Transverse colon (tissue), 4 donors: ENCODE data around the gene YTHDC1. TPM values are rescaled to one million over a fixed set of nuclear protein-coding genes. Genes with fewer than 3 reads are reported as not detected.

Experiments
- DNase-seq: peaks from one replicate; pipeline ENCODE4 v3.0.0-alpha.2; 2019
- H3K27ac ChIP-seq, 4 donors: fragments of 200-600 bp; sonication (generic); 2 replicates each; pipeline ENCODE4 v1.5.1; 2016 to 2018; ENCODE audit warnings: inconsistent platforms in 4 of 4
- H3K27me3 ChIP-seq: fragments of 200-600 bp; sonication (generic); 2 replicates; pipeline ENCODE4 v1.5.1; 2017; ENCODE audit warnings: inconsistent platforms
- H3K36me3 ChIP-seq, 4 donors: fragments of 200-600 bp; sonication (generic); 2 replicates each; pipeline ENCODE4 v1.5.1; 2017 to 2019; ENCODE audit warnings: inconsistent platforms in 4 of 4
- H3K4me1 ChIP-seq, 4 donors: fragments of 200-600 bp; sonication (generic); 2 replicates each; pipeline ENCODE4 v1.5.1; 2017 to 2020; ENCODE audit warnings: inconsistent platforms in 4 of 4
- H3K4me3 ChIP-seq, 4 donors: fragments of 200-600 bp; sonication (generic); 1 replicate in 1 of 4; 2 replicates in 3 of 4; pipeline versions ENCODE4 v1.5.1 to v1.6.1; 2017 to 2019; ENCODE audit warnings: inconsistent platforms in 4 of 4
- H3K9me3 ChIP-seq, 2 donors: fragments of 200-600 bp; sonication (generic); 2 replicates each; pipeline ENCODE4 v1.5.1; 2017 to 2019; ENCODE audit warnings: inconsistent platforms in 2 of 2
- CTCF ChIP-seq, 5 experiments: fragments of 200-600 bp in 3 of 5; fragments of 450-650 bp in 2 of 5; sonication (generic) in 3 of 5; IDR thresholded peaks; 1 replicate in 2 of 5; 2 replicates in 3 of 5; pipeline ENCODE4 v1.5.1; 2016 to 2017; ENCODE audit warnings: antibody characterized with exemption in 5 of 5, inconsistent platforms in 3 of 5, mild to moderate bottlenecking in 2 of 5, moderate library complexity in 1 of 5
- EP300 ChIP-seq: sonication (generic); formaldehyde crosslinking; IDR thresholded peaks from one replicate; pipeline ENCODE4 v1.6.1; 2017; ENCODE audit warnings: antibody characterized with exemption, low read depth
- POLR2A ChIP-seq: fragments of 450-650 bp; IDR thresholded peaks from one replicate; pipeline ENCODE4 v1.6.1; 2016; ENCODE audit warnings: antibody characterized with exemption, mild to moderate bottlenecking, moderate library complexity
- POLR2AphosphoS5 ChIP-seq, 3 donors: sonication (generic); formaldehyde crosslinking; IDR thresholded peaks; one replicate each; pipeline ENCODE4 v1.6.1; 2016; ENCODE audit warnings: antibody characterized with exemption in 3 of 3
- WGBS, 2 donors: methylation state at CpG; one replicate each; pipeline ENCODE4 v1.1.5; 2018; ENCODE audit warnings: low coverage in 1 of 2; 5-methylcytosine and 5-hydroxymethylcytosine counted together
- in situ Hi-C, 4 donors: fragments of 200-750 bp; cut with MboI; loops; one replicate each; pipeline versions ENCODE4 v1.15.0 to v1.15.1; 2017; ENCODE audit warnings: low sequenced_read_pairs in 3 of 4, low pct_ligation_motif_present in 1 of 4, low pct_unique_long_range_greater_than_20kb in 1 of 4
- intact Hi-C: fragments of 100-400 bp; cut with DNase I; formaldehyde crosslinking; loops from one replicate; pipeline ENCODE4 v1.15.1; 2023; ENCODE audit warnings: low total_unique reads
- total RNA-seq, 4 donors: library from RNA; depleted of rRNA; stranded (reverse); fragments of >200 nt; gene quantifications; one replicate each; pipeline ENCODE4 v1.1.0, GENCODE V29; 2016

YTHDC1 gene
- total RNA-seq, 4 donors from 2014 or later = 47.4 to 183 (median 82.7) TPM

- no peak overlapping the region for H3K4me3 ChIP-seq
- H3K9me3 ChIP-seq = no peaks in the 10 kb centered on the region
- H3K4me1 ChIP-seq = no peaks in the 10 kb centered on the region
- in situ Hi-C loops (no loop called here), intact Hi-C loops (no loop called here)
- TF ChIP-seq POLR2AphosphoS5 (IDR thresholded peaks at IDR 0.05) = no peak
- TF ChIP-seq POLR2A = no peak
- no peak for TF ChIP-seq CTCF (IDR thresholded peaks at IDR 0.05)
- TF ChIP-seq EP300 = no peak
- no peaks in the 10 kb centered on the region for H3K36me3 ChIP-seq
- 77% methylated on average over 1 of the region's 1 CpG; no CpG with 5 or more reads in 1 of the 2 donors for WGBS, 2 donors
- no peak overlapping the region for H3K27ac ChIP-seq
- H3K27me3 ChIP-seq = no peaks in the 10 kb centered on the region
- no peak for DNase-seq
Observed at GRCh38 chr4:68365068-68365467, 15.2 kb upstream of the YTHDC1 start.

GRCh38 chr4:68361146-68361589, 11.3 kb upstream of the YTHDC1 start:
- no peak for TF ChIP-seq POLR2AphosphoS5 (IDR thresholded peaks at IDR 0.05)
- TF ChIP-seq POLR2A = no peak
- TF ChIP-seq EP300 = no peak
- TF ChIP-seq CTCF (IDR thresholded peaks at IDR 0.05) = no peak
- Histone ChIP-seq H3K4me3 (no peak overlapping the region), H3K27me3 (no peaks in the 10 kb centered on the region), H3K4me1 (no peaks in the 10 kb centered on the region), H3K27ac (no peak overlapping the region), H3K9me3 (no peaks in the 10 kb centered on the region), H3K36me3 (no peaks in the 10 kb centered on the region)
- in situ Hi-C loops = no loop called here
- 76 to 88% methylated on average over 2 to 3 of the region's 3 CpGs for WGBS, 2 donors
- DNase-seq = no peak
- intact Hi-C loops = no loop called here

- WGBS, 2 donors = 66 to 97% methylated on average over 4 of the region's 4 CpGs
- H3K4me3 ChIP-seq = no peak overlapping the region
Observed at GRCh38 chr4:68360231-68360968, 10.5 kb upstream of the YTHDC1 start.

GRCh38 chr4:68359508-68359907, 9.6 kb upstream of the YTHDC1 start:
- in situ Hi-C loops = no loop called here

More at GRCh38 chr4:68360231-68360968, 10.5 kb upstream of the YTHDC1 start:
- in situ Hi-C loops (no loop called here), intact Hi-C loops (no loop called here)
- Histone ChIP-seq H3K27ac (no peak overlapping the region), H3K9me3 (no peaks in the 10 kb centered on the region), H3K4me1 (no peaks in the 10 kb centered on the region), H3K36me3 (no peaks in the 10 kb centered on the region), H3K27me3 (no peaks in the 10 kb centered on the region)
- DNase-seq = no peak
- TF ChIP-seq POLR2A (no peak), EP300 (no peak), POLR2AphosphoS5 (IDR thresholded peaks at IDR 0.05) (no peak), CTCF (IDR thresholded peaks at IDR 0.05) (no peak)

More at GRCh38 chr4:68359508-68359907, 9.6 kb upstream of the YTHDC1 start:
- intact Hi-C loops = no loop called here
- no peak overlapping the region for H3K4me3 ChIP-seq
- H3K27me3 ChIP-seq = no peaks in the 10 kb centered on the region
- TF ChIP-seq CTCF (IDR thresholded peaks at IDR 0.05) (no peak), POLR2A (no peak), POLR2AphosphoS5 (IDR thresholded peaks at IDR 0.05) (no peak), EP300 (no peak)
- no peak for DNase-seq
- no peaks in the 10 kb centered on the region for H3K4me1 ChIP-seq
- H3K27ac ChIP-seq = no peak overlapping the region
- no peaks in the 10 kb centered on the region for H3K36me3 ChIP-seq
- H3K9me3 ChIP-seq = no peaks in the 10 kb centered on the region
